GM19238 (cell line): ENCODE results near the gene DCUN1D2.

ENCODE experiments used
- DNase-seq: peaks from one replicate; pipeline ENCODE4 v3.0.0; 2011; ENCODE audit warnings: low spot score; ENCODE audit not compliant: insufficient read length

The DCUN1D2 gene

GRCh38 chr13:113519556-113519955 is 29.0 kb upstream of the DCUN1D2 start:
- DNase-seq, result no peak

GRCh38 chr13:113518076-113518803 is 27.7 kb upstream of the DCUN1D2 start:
- no peak for DNase-seq

DNA sequence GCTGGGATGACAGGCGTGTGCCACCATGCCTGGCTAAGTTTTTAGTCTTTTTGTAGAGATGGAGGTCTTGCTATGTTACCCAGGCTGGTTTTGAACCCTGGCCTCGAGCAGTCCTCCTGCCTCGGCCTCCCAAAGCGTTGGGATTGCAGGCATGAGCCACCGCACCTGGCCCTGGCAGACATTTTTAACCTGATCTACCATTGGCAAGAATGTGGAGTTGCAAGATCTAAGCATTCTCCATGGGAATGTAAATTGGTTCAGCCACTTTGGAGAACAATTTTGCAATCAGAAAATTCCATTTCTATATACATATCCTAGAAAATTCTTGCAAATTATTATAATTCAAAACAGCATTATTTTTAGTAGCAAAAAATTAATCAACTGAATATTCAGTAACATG is 24.3 kb upstream of the DCUN1D2 start:
- no peak for DNase-seq

DNA sequence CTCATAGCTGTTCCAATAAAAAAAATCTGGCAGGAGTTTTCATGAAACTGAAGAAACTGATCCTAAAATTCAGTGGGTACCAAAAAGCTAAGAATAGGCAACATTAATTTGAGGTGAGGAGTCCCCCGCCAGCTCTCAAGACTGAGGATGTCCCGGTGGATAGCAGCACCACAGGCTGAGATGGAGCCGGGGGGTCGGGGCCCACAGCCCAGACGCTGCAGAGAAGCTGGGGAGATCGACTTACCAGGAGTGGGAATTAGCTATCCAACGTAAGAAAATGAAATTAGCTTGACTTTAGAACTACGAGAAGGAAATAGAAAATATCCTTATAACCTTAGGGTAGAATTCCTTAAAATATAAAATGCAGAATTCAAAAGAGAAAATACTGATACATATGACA is 23.2 kb upstream of the DCUN1D2 start:
- no peak for DNase-seq

GRCh38 chr13:113511361-113511760 is 20.9 kb upstream of the DCUN1D2 start:
- no peak for DNase-seq

GRCh38 chr13:113510871-113511270 is 20.4 kb upstream of the DCUN1D2 start:
- no peak for DNase-seq

DNA sequence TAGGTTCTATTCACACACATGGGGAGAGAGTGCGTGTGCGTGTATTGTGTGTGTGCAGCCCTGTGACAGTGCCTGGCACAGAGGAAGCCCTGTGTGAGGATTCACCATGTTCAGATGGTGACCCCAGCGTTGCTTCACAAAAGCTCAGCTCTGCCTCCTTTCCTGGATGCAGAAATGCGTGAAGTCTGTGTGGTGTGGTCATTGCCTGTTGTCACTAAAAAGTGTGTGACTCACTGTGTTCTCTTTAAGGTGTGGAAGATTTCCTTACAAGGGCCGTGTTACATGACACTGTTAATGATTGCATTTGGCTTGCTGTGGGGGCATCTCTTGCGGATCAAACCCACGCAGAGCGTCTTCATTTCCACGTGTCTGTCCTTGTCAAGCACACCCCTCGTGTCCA is 19.5 kb upstream of the DCUN1D2 start:
- DNase-seq, result no peak

DNA sequence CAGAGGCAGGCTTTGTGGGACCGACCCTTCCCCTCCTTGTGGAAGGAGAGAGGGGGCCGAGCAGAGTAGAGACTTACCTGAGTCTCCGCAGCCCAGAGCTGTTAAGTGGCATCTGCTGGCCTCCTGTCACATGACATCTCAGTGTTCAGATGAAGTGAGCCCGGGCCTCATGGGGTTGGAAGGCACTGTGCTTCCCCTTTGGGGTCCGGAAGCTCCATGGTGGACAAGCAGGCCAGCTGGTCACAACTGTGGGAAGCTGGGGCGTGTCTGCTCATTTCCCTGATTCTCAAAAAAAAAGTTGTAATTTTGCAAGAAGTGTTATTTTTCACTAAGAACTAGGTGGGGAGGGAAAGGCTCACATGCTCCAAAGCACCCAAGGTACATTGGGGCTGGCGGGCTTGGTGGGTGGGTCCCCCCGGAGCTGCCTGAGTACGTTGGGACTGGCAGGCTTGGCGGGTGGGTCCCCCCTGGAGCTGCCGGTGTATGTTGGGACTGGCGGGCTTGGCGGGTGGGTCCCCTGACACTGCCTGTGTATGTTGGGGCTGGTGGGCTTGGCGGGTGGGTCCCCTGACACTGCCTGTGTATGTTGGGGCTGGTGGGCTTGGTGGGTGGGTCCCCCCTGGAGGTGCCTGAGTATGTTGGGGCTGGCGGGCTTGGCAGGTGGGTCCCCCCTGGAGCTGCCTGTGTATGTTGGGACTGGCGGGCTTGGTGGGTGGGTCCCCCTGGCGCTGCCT is 18.2 kb upstream of the DCUN1D2 start:
- DNase-seq, result no peak

DNA sequence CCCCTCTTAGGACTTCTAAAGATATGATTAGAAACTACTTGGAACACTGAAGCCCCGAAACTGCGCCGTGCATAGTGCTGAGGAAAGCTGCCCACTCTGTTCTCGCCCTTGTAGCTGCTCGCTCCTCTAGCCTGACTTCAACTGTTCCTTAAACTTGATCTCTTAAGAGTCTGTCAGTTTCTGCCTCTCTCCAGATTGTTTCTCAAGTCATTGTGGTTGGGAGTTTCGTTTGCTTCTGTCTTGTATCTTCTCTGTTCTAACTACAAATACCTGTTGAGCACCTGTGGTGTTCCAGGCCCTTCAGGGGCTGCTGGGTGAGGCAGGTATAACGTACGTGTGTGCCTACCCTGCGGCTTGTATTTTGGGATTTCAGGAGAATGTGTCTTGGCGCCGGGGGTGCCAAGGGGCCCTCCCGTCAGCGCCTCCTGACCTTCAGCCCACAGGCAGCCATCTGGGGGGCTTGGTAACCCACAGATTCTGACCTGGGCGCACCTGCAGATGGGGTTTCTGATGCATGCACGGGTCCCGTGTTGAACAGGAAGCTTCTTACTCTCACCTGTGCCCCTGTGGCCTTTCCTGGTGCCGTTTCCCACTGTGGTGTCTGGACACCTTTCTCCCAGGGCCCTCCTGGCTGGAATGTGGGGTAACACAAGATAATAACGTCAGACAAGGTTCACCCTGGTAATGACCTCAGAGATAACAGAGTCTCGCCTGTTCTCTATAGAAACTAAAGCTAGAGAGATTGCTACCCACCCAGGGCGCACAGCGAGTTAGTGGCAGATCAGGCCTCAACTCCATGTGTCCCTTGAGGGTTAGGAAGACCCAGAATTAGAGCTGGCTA is 17.2 kb upstream of the DCUN1D2 start:
- no peak for DNase-seq

DNA sequence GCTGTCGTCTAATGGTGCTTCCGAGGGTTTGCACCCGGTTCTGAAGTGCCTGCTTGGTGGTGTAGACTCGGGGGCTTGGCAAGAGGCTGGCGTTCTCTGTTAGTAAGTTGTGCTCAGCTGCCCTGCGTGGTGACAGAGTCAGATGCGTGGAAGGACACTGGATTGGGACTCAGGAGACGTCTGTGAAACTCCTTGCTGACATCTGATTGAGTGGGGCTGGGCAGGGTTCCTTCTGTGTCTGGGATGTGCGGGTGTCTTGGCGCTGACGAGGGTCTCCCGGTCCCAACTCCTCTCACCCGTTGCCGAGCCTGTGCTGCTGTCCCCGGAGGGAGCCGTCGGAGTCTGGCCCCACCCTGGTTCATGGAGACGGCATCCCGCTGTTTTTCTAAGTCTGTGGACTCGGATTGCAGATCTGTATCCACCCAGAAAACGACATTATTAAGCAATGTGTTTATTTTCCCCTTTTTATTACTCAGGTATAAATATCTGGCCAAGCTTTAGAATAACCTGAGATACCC is 16.4 kb upstream of the DCUN1D2 start:
- DNase-seq, result no peak

DNA sequence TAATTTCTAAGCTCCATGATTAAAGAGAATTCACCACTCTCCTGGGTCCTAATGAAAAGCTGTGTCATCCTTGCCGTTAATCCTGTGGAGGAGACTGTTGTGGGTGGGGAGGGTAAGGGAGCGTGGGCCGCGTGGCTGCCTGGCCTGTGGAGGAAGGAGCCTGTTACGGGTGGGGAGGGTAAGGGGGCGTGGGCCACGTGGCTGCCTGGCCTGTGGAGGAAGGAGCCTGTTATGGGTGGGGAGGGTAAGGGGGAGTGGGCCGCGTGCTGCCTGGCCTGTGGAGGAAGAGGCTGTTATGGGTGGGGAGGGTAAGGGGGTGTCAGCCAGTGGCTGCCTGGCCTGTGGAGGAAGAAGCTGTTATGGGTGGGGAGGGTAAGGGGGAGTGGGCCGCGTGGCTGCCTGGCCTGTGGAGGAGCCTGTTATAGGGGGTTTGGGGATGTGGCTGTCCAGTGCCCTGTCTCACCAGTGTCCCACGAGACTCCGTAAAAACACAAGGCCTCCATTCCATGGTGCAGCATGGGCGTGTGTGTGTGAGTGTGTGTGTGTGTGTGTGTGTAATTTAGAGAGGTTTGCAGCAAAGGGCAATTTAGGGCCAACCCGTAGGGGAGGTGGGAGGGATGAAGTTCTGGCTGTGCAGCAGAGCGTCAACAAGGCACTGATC is 15.6 kb upstream of the DCUN1D2 start:
- DNase-seq, result no peak

GRCh38 chr13:113502686-113503085 is 12.2 kb upstream of the DCUN1D2 start:
- DNase-seq, result no peak

GRCh38 chr13:113500530-113501265 is 10.2 kb upstream of the DCUN1D2 start:
- no peak for DNase-seq

DNA sequence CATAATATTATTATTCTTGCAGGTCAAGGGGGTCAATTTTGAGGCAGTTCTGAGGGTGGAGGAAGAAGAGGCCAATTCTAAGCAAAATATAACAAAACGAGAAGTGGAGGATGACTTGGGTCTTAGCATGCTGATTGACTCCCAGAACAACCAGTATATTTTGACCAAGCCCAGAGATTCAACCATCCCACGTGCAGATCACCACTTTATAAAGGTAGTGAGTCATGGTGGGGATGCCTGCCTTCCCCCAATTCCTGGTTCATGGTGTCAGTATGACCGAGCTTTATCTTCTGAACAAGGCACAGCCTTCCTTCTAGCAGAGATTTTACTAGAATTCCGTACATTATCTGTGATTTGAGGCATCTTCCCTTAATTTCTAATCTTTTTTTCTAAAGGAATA is 9.4 kb upstream of the DCUN1D2 start:
- DNase-seq, result no peak

DNA sequence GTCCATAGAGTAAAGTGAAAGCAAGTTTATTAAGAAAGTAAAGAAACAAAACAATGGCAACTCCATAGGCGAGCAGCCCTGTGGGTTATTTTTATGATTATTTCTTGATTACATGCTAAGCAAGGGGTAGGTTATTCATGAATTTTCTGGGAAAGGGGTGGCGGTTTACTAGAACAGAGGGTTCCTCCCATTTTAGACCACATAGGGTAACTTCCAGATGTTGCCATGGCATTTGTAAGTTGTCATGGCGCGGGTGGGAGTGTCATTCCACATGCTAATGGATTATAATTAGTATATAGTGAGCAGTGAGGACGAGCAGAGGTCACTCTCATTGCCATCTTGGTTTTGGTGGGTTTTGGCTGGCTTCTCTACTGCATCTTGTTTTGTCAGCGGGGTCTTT is 8.4 kb upstream of the DCUN1D2 start:
- no peak for DNase-seq

- DNase-seq, result no peak
These were observed 6.7 kb upstream of the DCUN1D2 start for GRCh38 chr13:113497217-113497616.

GRCh38 chr13:113495494-113496210 is 5.1 kb upstream of the DCUN1D2 start:
- no peak for DNase-seq

DNA sequence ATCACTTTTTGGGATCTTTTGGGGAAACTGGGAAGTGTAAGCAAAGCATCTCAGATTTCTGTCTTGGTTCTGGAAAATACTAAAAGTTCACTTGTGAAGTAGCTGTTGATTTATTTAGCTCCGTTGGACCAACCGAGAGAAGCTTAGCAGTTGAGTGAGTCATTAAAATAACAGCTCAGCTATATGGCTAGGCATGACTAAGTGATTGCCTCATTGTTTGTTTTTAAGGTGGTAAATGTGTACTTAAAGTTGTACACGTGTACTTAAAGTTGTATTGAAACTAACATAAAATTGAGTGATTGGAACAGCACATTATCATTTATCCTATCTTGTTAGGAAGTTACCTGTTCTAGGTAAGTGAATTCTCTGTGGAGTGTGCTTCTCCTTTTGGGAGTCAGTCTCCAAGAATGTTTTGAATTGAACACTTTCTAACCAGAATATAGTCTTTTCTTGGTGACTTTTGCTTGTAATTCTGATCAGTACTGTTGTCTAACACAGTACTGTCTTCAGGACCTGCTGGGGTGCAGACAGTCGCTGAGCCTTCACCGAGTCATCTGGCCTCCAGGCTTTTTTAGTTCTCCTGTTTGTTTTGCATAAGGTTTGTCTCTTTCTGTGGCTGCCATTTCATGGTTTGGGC is 2.9 kb upstream of the DCUN1D2 start:
- DNase-seq, result no peak

- no peak for DNase-seq
These were observed 1.5 kb upstream of the DCUN1D2 start for GRCh38 chr13:113491982-113492381.
